Measurements from ENCODE around the gene OR51E2.

DNA sequence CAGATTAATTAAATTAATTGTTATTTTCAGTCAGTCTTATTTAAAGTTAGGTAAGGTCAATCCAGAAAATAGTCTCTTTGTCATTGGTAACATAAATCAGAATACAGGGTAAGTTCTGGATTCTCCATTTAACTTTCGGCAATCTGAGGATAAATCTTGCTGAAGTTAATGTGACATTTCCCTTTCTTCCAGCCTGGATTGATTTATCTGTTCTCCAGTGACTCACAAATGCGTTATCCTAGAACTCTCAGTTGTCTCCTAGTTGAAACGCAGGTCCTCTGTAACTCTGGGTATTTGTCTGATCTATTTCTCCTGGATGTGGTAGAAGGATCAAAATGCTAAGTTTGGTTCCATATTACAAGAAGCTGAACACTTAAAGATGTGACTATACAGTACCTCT lies 32.9 kb downstream of the OR51E2 start:
- TF ChIP-seq REST (IDR thresholded peaks at IDR 0.05; ENCODE audit: insufficient read depth in 1 of 2, low read depth in 2 of 2, low read length in 2 of 2) (no peak), POLR2AphosphoS5 (IDR thresholded peaks at IDR 0.05; ENCODE audit: low read depth, low read length) (no peak)
